HepG2 (cell line): ENCODE data around the gene LYRM9.

ENCODE experiments used
- AKAP8 ChIP-seq: sonication (generic); formaldehyde crosslinking; IDR thresholded peaks from 2 replicates; pipeline ENCODE4 v1.5.1; 2020; ENCODE audit warnings: mild to moderate bottlenecking, missing genetic modification reagents
- BCL6 ChIP-seq: IDR thresholded peaks from 2 replicates; pipeline ENCODE4 v1.6.1; 2016; ENCODE audit warnings: missing genetic modification reagents, missing compliant biosample characterization
- EHMT2 ChIP-seq: fragments of 200-600 bp; sonication (generic); IDR thresholded peaks from 2 replicates; pipeline ENCODE4 v1.7.0; 2017; ENCODE audit warnings: antibody characterized with exemption, low read depth, low read length, borderline replicate concordance
- EP300 ChIP-seq, 3 experiments: sonication (generic) in 1 of 3; formaldehyde crosslinking in 1 of 3; IDR thresholded peaks; 2 replicates each; pipeline versions ENCODE4 v1.5.1 to v1.6.1; 2011 to 2020; ENCODE audit warnings: low read depth in 2 of 3, low read length in 2 of 3, borderline replicate concordance in 1 of 3, improper control_type of control experiment in 1 of 3, mild to moderate bottlenecking in 1 of 3, missing genetic modification reagents in 1 of 3, moderate library complexity in 1 of 3
- FOXM1 ChIP-seq: sonication (generic); formaldehyde crosslinking; IDR thresholded peaks from 2 replicates; pipeline ENCODE4 v1.5.0; 2020; ENCODE audit warnings: missing genetic modification reagents
- FOXO4 ChIP-seq: sonication (generic); formaldehyde crosslinking; conservative IDR thresholded peaks from 2 replicates; pipeline ENCODE4 v1.8.1; 2023; ENCODE audit warnings: missing genetic modification reagents
- RFX1 ChIP-seq: fragments of 450-650 bp; IDR thresholded peaks from 2 replicates; pipeline ENCODE4 v1.6.1; 2017
- SSRP1 ChIP-seq: IDR thresholded peaks from 2 replicates; pipeline ENCODE4 v1.6.1; 2016; ENCODE audit warnings: control low read depth
- THYN1 ChIP-seq: sonication (generic); formaldehyde crosslinking; IDR thresholded peaks from 2 replicates; pipeline ENCODE4 v1.8.1; 2023; ENCODE audit warnings: low read depth, mild to moderate bottlenecking, moderate library complexity, missing genetic modification reagents, borderline replicate concordance

DNA sequence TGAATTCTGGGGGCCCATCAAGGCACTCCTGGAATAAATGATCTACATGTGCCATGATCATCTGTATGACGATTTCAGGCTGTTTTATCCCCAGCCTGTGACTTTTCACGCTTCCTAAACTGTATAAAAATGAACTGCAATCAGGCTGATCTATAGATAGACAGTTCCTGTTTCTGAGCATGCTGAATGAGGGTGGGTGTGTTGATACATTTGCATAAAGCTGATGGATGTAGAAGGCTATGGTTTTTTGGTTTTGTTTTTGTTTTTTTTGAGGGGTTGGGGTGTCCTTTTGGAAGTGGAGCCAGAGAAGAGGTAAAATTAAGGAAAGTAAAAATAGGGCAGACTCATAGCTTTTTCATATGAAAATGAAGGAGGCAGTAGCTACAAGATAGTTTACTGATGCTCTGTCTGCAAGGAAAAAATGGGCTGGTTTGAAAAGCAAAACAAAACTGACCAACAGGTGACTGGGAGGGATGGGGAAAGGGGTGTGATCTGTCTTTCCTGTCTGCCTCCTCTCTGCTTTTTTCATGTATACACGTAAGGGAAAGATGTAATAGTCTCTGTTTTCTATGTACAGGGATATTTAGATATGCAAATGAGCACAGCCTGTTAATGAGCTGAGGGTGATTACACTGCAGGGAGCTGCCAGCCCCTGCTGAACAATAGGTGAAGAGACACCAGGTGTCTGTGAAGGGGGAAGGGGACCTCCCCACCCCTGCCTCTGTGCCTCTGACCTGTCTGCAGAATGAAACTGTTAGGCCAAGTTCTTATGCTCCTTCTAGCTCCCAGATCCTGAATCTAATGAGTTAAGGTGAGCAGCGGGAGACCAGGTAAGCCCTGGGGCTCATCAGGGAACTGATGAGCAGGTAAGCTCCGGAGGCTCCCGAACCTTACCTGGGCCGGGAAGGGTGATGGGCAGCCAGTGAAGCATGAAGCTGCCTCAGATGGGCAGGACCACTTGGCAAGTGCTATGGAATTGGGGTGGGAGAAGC is 46.6 kb upstream of the LYRM9 start:
- TF ChIP-seq THYN1 (CRISPR knock-in tag) (no peak), FOXM1 (no peak), BCL6 (CRISPR knock-in tag) (no peak), AKAP8 (CRISPR knock-in tag) (no peak), FOXO4 (CRISPR knock-in tag) (no peak), EHMT2 (no peak), EP300 (IDR thresholded peaks at IDR 0.05; ENCODE audit: low read depth in 2 of 2, low read length in 2 of 2) (no peak), EP300 (CRISPR knock-in tag; IDR thresholded peaks at IDR 0.05; ENCODE audit: borderline replicate concordance) (no peak), SSRP1 (CRISPR knock-in tag) (no peak), RFX1 (no peak)
